Fibroblast of the aortic adventitia (primary cell): ENCODE results near the gene SRGAP3. TPM values are rescaled to one million over a fixed set of nuclear protein-coding genes. Genes with fewer than 3 reads are reported as not detected.
A peak's percentile ranks its signal among the peaks of the same experiment; 100 is the strongest.
"Not testable (repeated sequence)": the region's sequence is repeated elsewhere in the genome, so short reads cannot be mapped to it uniquely, and the experiment has no call there.

Source experiments
- DNase-seq: peaks from one replicate; pipeline ENCODE4 v3.0.0-alpha.2; 2010; ENCODE audit warnings: low read depth
- H3K4me3 ChIP-seq: 2 replicates; pipeline ENCODE4 v1.5.1; 2011; ENCODE audit warnings: low read depth, mild to moderate bottlenecking, control low read depth, low read length, moderate library complexity
- CTCF ChIP-seq: IDR thresholded peaks from 2 replicates; pipeline ENCODE4 v1.5.1; 2011; ENCODE audit warnings: mild to moderate bottlenecking, low read length, control low read depth, inconsistent platforms; ENCODE audit not compliant: insufficient read depth
- total RNA-seq: library from RNA; depleted of rRNA; stranded (reverse); fragments of >200 nt; gene quantifications from 2 replicates; pipeline ENCODE4 v1.2.3, GENCODE V29; 2012; ENCODE audit warnings: low replicate concordance

Gene SRGAP3
- 4.6 and 6.1 TPM in 2 replicates for total RNA-seq

- peak; percentile 56 for TF ChIP-seq CTCF
- peak within 1 kb of the TSS; percentile 68 for H3K4me3 ChIP-seq
- DNase-seq = peak; percentile 90
Measured at GRCh38 chr3:9249273-9250192, at the start of gene SRGAP3. Gene SRGAP3 (minus strand): TSS chr3:9249646. CDS start chr3:9248951, 695 bp downstream.

GRCh38 chr3:9298236-9298635 lies 48.8 kb upstream of the SRGAP3 start:
- peak; percentile 42 for DNase-seq
- no peak overlapping the region for H3K4me3 ChIP-seq
- no peak for TF ChIP-seq CTCF

GRCh38 chr3:9296241-9296640 lies 46.8 kb upstream of the SRGAP3 start:
- TF ChIP-seq CTCF = no peak
- no peak for DNase-seq

GRCh38 chr3:9295007-9295406 lies 45.6 kb upstream of the SRGAP3 start:
- H3K4me3 ChIP-seq = no peak overlapping the region
- TF ChIP-seq CTCF = no peak
- DNase-seq = no peak

More at GRCh38 chr3:9296241-9296640, 46.8 kb upstream of the SRGAP3 start:
- H3K4me3 ChIP-seq = no peak overlapping the region

- H3K4me3 ChIP-seq, DNase-seq: not testable (repeated sequence)
Measured at GRCh38 chr3:9293953-9294352, 44.5 kb upstream of the SRGAP3 start.

- no peak overlapping the region for H3K4me3 ChIP-seq
- no peak for DNase-seq
- no peak for TF ChIP-seq CTCF
Measured at GRCh38 chr3:9293076-9293475, 43.6 kb upstream of the SRGAP3 start.

DNA sequence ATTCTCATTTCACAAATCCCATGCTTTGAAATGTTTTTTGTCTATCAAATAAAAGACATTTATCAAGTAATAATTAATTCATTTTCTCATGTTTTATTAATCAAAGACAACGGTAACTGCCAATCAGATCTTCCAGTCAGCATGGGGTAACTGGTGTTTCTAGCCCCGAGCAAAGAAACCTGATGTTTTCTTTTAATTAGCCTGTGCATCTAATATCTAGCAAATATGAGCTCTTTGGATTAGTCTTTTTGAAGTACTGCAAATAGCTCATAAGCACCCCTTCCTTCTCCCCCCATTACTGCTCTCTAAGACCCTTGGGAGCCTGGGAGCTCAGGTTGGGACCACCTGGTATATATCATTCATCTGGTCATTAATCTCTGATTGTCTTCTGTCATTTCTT lies 43.1 kb upstream of the SRGAP3 start:
- no peak for TF ChIP-seq CTCF
- no peak overlapping the region for H3K4me3 ChIP-seq
- DNase-seq = no peak
